SK-N-SH (cell line): ENCODE measurements around the gene IL9R.
"Not testable (repeated sequence)": the region's sequence is repeated elsewhere in the genome, so short reads cannot be mapped to it uniquely, and the experiment has no call there.

ENCODE experiments used
- CHD2 ChIP-seq: fragments of 150-350 bp; IDR thresholded peaks from 2 replicates; pipeline ENCODE4 v1.6.1; 2018; ENCODE audit warnings: low read length; ENCODE audit not compliant: partially characterized antibody
- CTCF ChIP-seq: fragments of 200-600 bp; sonication (generic); IDR thresholded peaks from 2 replicates; pipeline ENCODE4 v1.6.1; 2017; ENCODE audit warnings: antibody characterized with exemption, mild to moderate bottlenecking, moderate library complexity
- ELF1 ChIP-seq: IDR thresholded peaks from 2 replicates; pipeline ENCODE4 v1.4.0; 2012
- EP300 ChIP-seq, 2 experiments: IDR thresholded peaks; 2 replicates each; pipeline versions ENCODE4 v1.4.0 to v1.6.1; 2012; ENCODE audit warnings: borderline replicate concordance in 1 of 2, low read depth in 1 of 2, low read length in 1 of 2
- GABPA ChIP-seq: IDR thresholded peaks from 2 replicates; pipeline ENCODE4 v1.4.0; 2012; ENCODE audit warnings: low read depth, mild to moderate bottlenecking
- JUND ChIP-seq: IDR thresholded peaks from 2 replicates; pipeline ENCODE4 v1.4.0; 2012
- NRF1 ChIP-seq: IDR thresholded peaks from 2 replicates; pipeline ENCODE4 v1.6.1; 2012; ENCODE audit warnings: low read depth, mild to moderate bottlenecking, low read length
- SIN3A ChIP-seq: IDR thresholded peaks from 2 replicates; pipeline ENCODE4 v1.6.1; 2012; ENCODE audit warnings: low read depth, mild to moderate bottlenecking, low read length, moderate library complexity, borderline replicate concordance
- TAF1 ChIP-seq: IDR thresholded peaks from 2 replicates; pipeline ENCODE4 v1.6.1; 2012; ENCODE audit warnings: low read depth, mild to moderate bottlenecking, low read length, moderate library complexity, borderline replicate concordance
- TEAD4 ChIP-seq: IDR thresholded peaks from 2 replicates; pipeline ENCODE4 v1.4.0; 2012; ENCODE audit warnings: mild to moderate bottlenecking, borderline replicate concordance; ENCODE audit not compliant: insufficient read depth
- YY1 ChIP-seq: IDR thresholded peaks from 2 replicates; pipeline ENCODE4 v1.4.0; 2012; ENCODE audit warnings: low read depth, mild to moderate bottlenecking
- TF ChIP-seq, protein P1 (sequence below): IDR thresholded peaks from 2 replicates; pipeline ENCODE4 v1.4.0; 2012; ENCODE audit warnings: low read depth, borderline replicate concordance
- TF ChIP-seq, protein P2 (sequence below): IDR thresholded peaks from 2 replicates; pipeline ENCODE4 v1.4.0; 2012; ENCODE audit warnings: low read depth

GRCh38 chrX:156028653-156029237 is 31.2 kb downstream of the IL9R start:
- TF ChIP-seq JUND; CTCF; EP300 (IDR thresholded peaks at IDR 0.05; ENCODE audit: borderline replicate concordance in 1 of 2, low read depth in 1 of 2, low read length in 1 of 2); SIN3A; NRF1; TAF1; YY1; ELF1; GABPA; CHD2; TEAD4: not testable (repeated sequence)
- TF ChIP-seq, protein P1, sequence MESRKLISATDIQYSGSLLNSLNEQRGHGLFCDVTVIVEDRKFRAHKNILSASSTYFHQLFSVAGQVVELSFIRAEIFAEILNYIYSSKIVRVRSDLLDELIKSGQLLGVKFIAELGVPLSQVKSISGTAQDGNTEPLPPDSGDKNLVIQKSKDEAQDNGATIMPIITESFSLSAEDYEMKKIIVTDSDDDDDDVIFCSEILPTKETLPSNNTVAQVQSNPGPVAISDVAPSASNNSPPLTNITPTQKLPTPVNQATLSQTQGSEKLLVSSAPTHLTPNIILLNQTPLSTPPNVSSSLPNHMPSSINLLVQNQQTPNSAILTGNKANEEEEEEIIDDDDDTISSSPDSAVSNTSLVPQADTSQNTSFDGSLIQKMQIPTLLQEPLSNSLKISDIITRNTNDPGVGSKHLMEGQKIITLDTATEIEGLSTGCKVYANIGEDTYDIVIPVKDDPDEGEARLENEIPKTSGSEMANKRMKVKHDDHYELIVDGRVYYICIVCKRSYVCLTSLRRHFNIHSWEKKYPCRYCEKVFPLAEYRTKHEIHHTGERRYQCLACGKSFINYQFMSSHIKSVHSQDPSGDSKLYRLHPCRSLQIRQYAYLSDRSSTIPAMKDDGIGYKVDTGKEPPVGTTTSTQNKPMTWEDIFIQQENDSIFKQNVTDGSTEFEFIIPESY: not testable (repeated sequence)
- TF ChIP-seq, protein P2, sequence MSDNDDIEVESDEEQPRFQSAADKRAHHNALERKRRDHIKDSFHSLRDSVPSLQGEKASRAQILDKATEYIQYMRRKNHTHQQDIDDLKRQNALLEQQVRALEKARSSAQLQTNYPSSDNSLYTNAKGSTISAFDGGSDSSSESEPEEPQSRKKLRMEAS: not testable (repeated sequence)
